DND-41 (cell line): Measurements from ENCODE around the gene ATXN1.

ENCODE experiments used
- ATAC-seq: fragments of 200-7000 bp; cut with Tn5 transposase; 3 replicates; pipeline ENCODE4 v1.9.1; 2021; ENCODE audit warnings: low read depth; ENCODE audit not compliant: insufficient read depth
- DNase-seq: peaks from one replicate; pipeline ENCODE4 v3.0.0-alpha.2; 2020
- H2AFZ ChIP-seq: 2 replicates; pipeline ENCODE4 v1.6.0; 2012; ENCODE audit warnings: low read depth, low read length
- H3K27ac ChIP-seq: 2 replicates; pipeline ENCODE4 v1.5.1; 2012; ENCODE audit warnings: low read length, inconsistent platforms
- H3K27me3 ChIP-seq: fragments of 200-600 bp; sonication (generic); 2 replicates; pipeline ENCODE4 v1.6.0; 2012; ENCODE audit warnings: low read length, mild to moderate bottlenecking, inconsistent platforms; ENCODE audit not compliant: insufficient read depth, poor library complexity
- H3K36me3 ChIP-seq: 2 replicates; pipeline ENCODE4 v1.5.1; 2012; ENCODE audit warnings: low read length, inconsistent platforms; ENCODE audit not compliant: insufficient read depth
- H3K4me1 ChIP-seq: 2 replicates; pipeline ENCODE4 v1.5.1; 2012; ENCODE audit warnings: mild to moderate bottlenecking, low read length; ENCODE audit not compliant: insufficient read depth
- H3K4me2 ChIP-seq: 2 replicates; pipeline ENCODE4 v1.6.0; 2012; ENCODE audit warnings: mild to moderate bottlenecking, moderate library complexity, low read length, inconsistent platforms; ENCODE audit not compliant: insufficient read depth
- H3K4me3 ChIP-seq, 2 experiments: fragments of 200-600 bp in 1 of 2; shearing (Covaris generic) in 1 of 2; 2 replicates each; pipeline ENCODE4 v1.5.1; 2012 to 2016; ENCODE audit warnings: inconsistent platforms in 2 of 2, low read length in 2 of 2, mild to moderate bottlenecking in 2 of 2, low read depth in 1 of 2, moderate library complexity in 1 of 2
- H3K79me2 ChIP-seq: 2 replicates; pipeline ENCODE4 v1.6.0; 2012; ENCODE audit warnings: low read length, inconsistent platforms; ENCODE audit not compliant: insufficient read depth
- H3K9ac ChIP-seq: 2 replicates; pipeline ENCODE4 v1.6.0; 2012; ENCODE audit warnings: low read depth, mild to moderate bottlenecking, inconsistent platforms, low read length, moderate library complexity
- H3K9me3 ChIP-seq: 2 replicates; pipeline ENCODE4 v1.5.1; 2012; ENCODE audit warnings: low read length, moderate library complexity, mild to moderate bottlenecking, inconsistent platforms; ENCODE audit not compliant: insufficient read depth, severe bottlenecking
- H4K20me1 ChIP-seq: 2 replicates; pipeline ENCODE4 v1.6.0; 2012; ENCODE audit warnings: low read length; ENCODE audit not compliant: insufficient read depth
- CTCF ChIP-seq: IDR thresholded peaks from 2 replicates; pipeline ENCODE4 v1.5.1; 2012; ENCODE audit warnings: borderline replicate concordance, low read length, moderate library complexity, mild to moderate bottlenecking; ENCODE audit not compliant: poor library complexity, severe bottlenecking; ENCODE audit errors: extremely low read depth
- EZH2 ChIP-seq: IDR thresholded peaks from 3 replicates; pipeline ENCODE4 v1.6.1; 2012; ENCODE audit warnings: borderline replicate concordance, low read depth, mild to moderate bottlenecking, moderate library complexity, low read length, inconsistent platforms; ENCODE audit not compliant: severe bottlenecking

The ATXN1 gene

GRCh38 chr6:16512544-16513290 is 248.5 kb downstream of the ATXN1 start:
- Histone ChIP-seq H3K79me2 (no peaks in the 10 kb centered on the region), H3K4me2 (no peak overlapping the region), H4K20me1 (no peaks in the 10 kb centered on the region), H3K4me3 (no peak overlapping the region), H2AFZ (no peak overlapping the region), H3K9ac (no peak overlapping the region), H3K36me3 (no peaks in the 10 kb centered on the region), H3K4me1 (peaks cover 10% of the 10 kb centered on the region; the same call in 1 of the 2 replicates), H3K9me3 (no peaks in the 10 kb centered on the region), H3K27ac (no peak overlapping the region), H3K27me3 (no peaks in the 10 kb centered on the region)
- TF ChIP-seq CTCF = no peak
- TF ChIP-seq EZH2 = no peak
- no peak for DNase-seq
- no peak for ATAC-seq

GRCh38 chr6:16511723-16512489 is 249.4 kb downstream of the ATXN1 start:
- ATAC-seq (peak; percentile 44; the same call in 1 of the 3 replicates), DNase-seq (peak; percentile 10)
- H3K27me3 ChIP-seq = no peaks in the 10 kb centered on the region
- H3K4me1 ChIP-seq = peaks cover 10% of the 10 kb centered on the region; the same call in 1 of the 2 replicates
- H2AFZ ChIP-seq = no peak overlapping the region
- H3K36me3 ChIP-seq = no peaks in the 10 kb centered on the region
- no peak overlapping the region for H3K27ac ChIP-seq
- H4K20me1 ChIP-seq = no peaks in the 10 kb centered on the region
- no peak overlapping the region for H3K4me2 ChIP-seq
- H3K4me3 ChIP-seq = no peak overlapping the region
- TF ChIP-seq CTCF (no peak), EZH2 (no peak)
- H3K9ac ChIP-seq = no peak overlapping the region
- H3K9me3 ChIP-seq = no peaks in the 10 kb centered on the region
- H3K79me2 ChIP-seq = no peaks in the 10 kb centered on the region

GRCh38 chr6:16511040-16511660 is 250.1 kb downstream of the ATXN1 start:
- DNase-seq (no peak), ATAC-seq (0 out of 3 replicates have a peak, but pooled peaks have one; percentile 44)
- Histone ChIP-seq H3K27me3 (no peaks in the 10 kb centered on the region), H3K27ac (no peak overlapping the region), H3K4me2 (no peak overlapping the region), H3K9me3 (no peaks in the 10 kb centered on the region), H3K4me1 (peaks cover 10% of the 10 kb centered on the region; the same call in 1 of the 2 replicates), H2AFZ (no peak overlapping the region), H3K79me2 (no peaks in the 10 kb centered on the region), H4K20me1 (no peaks in the 10 kb centered on the region), H3K9ac (no peak overlapping the region), H3K36me3 (no peaks in the 10 kb centered on the region), H3K4me3 (no peak overlapping the region)
- no peak for TF ChIP-seq EZH2
- TF ChIP-seq CTCF = peak; percentile 67
